ENCODE data around the gene ADH1B. TPM values are rescaled to one million over a fixed set of nuclear protein-coding genes. Genes with fewer than 3 reads are reported as not detected.

Gene ADH1B
- total and polyA plus RNA-seq, 9 donors: 67.5 to 415 (median 193) TPM

- H3K36me3 ChIP-seq: no peaks in the 10 kb centered on the region
- intact Hi-C loops (cut with DNase I): no loop called here
- no peaks in the 10 kb centered on the region for H3K9me3 ChIP-seq
- no peak overlapping the region for H3K27ac ChIP-seq
- no peaks in the 10 kb centered on the region for H3K27me3 ChIP-seq
- 95 to 98% (median 96%) methylated on average over 11 of the region's 11 CpGs for WGBS, 3 donors
- TF ChIP-seq EP300 (IDR thresholded peaks at IDR 0.05): no peak
- TF ChIP-seq, protein P1, sequence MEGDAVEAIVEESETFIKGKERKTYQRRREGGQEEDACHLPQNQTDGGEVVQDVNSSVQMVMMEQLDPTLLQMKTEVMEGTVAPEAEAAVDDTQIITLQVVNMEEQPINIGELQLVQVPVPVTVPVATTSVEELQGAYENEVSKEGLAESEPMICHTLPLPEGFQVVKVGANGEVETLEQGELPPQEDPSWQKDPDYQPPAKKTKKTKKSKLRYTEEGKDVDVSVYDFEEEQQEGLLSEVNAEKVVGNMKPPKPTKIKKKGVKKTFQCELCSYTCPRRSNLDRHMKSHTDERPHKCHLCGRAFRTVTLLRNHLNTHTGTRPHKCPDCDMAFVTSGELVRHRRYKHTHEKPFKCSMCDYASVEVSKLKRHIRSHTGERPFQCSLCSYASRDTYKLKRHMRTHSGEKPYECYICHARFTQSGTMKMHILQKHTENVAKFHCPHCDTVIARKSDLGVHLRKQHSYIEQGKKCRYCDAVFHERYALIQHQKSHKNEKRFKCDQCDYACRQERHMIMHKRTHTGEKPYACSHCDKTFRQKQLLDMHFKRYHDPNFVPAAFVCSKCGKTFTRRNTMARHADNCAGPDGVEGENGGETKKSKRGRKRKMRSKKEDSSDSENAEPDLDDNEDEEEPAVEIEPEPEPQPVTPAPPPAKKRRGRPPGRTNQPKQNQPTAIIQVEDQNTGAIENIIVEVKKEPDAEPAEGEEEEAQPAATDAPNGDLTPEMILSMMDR (IDR thresholded peaks at IDR 0.05): no peak
- no peak for TF ChIP-seq POLR2A (IDR thresholded peaks at IDR 0.05)
- H3K4me3 ChIP-seq: no peak overlapping the region
- DNase-seq: no peak
- H3K4me1 ChIP-seq (ENCODE audit: insufficient read depth): peaks cover 5% of the 10 kb centered on the region
Observed at GRCh38 chr4:99305638-99306400, 15.4 kb downstream of the ADH1B start.

- peak in 1 of 5 donors; percentile 20 for DNase-seq
- TF ChIP-seq POLR2A (IDR thresholded peaks at IDR 0.05) (no peak), EP300 (IDR thresholded peaks at IDR 0.05) (no peak)
- TF ChIP-seq, protein P1 (IDR thresholded peaks at IDR 0.05): no peak
- 64 to 78% (median 69%) methylated on average over 7 of the region's 7 CpGs for WGBS, 3 donors
- Histone ChIP-seq H3K4me1 (ENCODE audit: insufficient read depth) (peaks cover 5% of the 10 kb centered on the region), H3K36me3 (no peaks in the 10 kb centered on the region), H3K27me3 (no peaks in the 10 kb centered on the region), H3K4me3 (no peak overlapping the region), H3K9me3 (no peaks in the 10 kb centered on the region), H3K27ac (peak overlapping the region in 1 of 2 donors; percentile 69)
- intact Hi-C loops (cut with DNase I): loop anchor here in 1 of 4 donors (5.0 kb wide), 1 partner anchor 86 kb away; no protein-coding TSS in a partner anchor
Observed at GRCh38 chr4:99301376-99302164, 19.6 kb downstream of the ADH1B start.

- H3K9me3 ChIP-seq: no peaks in the 10 kb centered on the region
- H3K4me1 ChIP-seq (ENCODE audit: insufficient read depth): peaks cover 5% of the 10 kb centered on the region
- DNase-seq: peak; percentile 85 to 96 (median 95)
- intact Hi-C loops (cut with DNase I): loop anchor here in 1 of 4 donors (5.0 kb wide), 1 partner anchor 86 kb away; no protein-coding TSS in a partner anchor
- no peak overlapping the region for H3K4me3 ChIP-seq
- H3K27me3 ChIP-seq: no peaks in the 10 kb centered on the region
- TF ChIP-seq, protein P1 (IDR thresholded peaks at IDR 0.05): no peak
- TF ChIP-seq EP300 (IDR thresholded peaks at IDR 0.05) (peak; percentile 73), POLR2A (IDR thresholded peaks at IDR 0.05) (no peak)
- H3K27ac ChIP-seq: peak overlapping the region in 1 of 2 donors; percentile 69
- H3K36me3 ChIP-seq: no peaks in the 10 kb centered on the region
- 4 to 8% (median 5%) methylated on average over 4 of the region's 4 CpGs for WGBS, 3 donors
Observed at GRCh38 chr4:99300934-99301333, 20.3 kb downstream of the ADH1B start.

- H3K4me3 ChIP-seq: no peak overlapping the region
- TF ChIP-seq, protein P1 (IDR thresholded peaks at IDR 0.05): no peak
- TF ChIP-seq EP300 (IDR thresholded peaks at IDR 0.05): no peak
- no peak for TF ChIP-seq POLR2A (IDR thresholded peaks at IDR 0.05)
- no peaks in the 10 kb centered on the region for H3K27me3 ChIP-seq
- H3K4me1 ChIP-seq (ENCODE audit: insufficient read depth): no peaks in the 10 kb centered on the region
- H3K27ac ChIP-seq: no peak overlapping the region
- intact Hi-C loops (cut with DNase I): no loop called here
- 88 to 94% (median 91%) methylated on average over 5 of the region's 5 CpGs for WGBS, 3 donors
- no peak for DNase-seq
- H3K9me3 ChIP-seq: no peaks in the 10 kb centered on the region
- no peaks in the 10 kb centered on the region for H3K36me3 ChIP-seq
Observed at GRCh38 chr4:99293357-99293756, 27.8 kb downstream of the ADH1B start.
